ENCODE results near the gene DGKB.

Gene DGKB

DNA sequence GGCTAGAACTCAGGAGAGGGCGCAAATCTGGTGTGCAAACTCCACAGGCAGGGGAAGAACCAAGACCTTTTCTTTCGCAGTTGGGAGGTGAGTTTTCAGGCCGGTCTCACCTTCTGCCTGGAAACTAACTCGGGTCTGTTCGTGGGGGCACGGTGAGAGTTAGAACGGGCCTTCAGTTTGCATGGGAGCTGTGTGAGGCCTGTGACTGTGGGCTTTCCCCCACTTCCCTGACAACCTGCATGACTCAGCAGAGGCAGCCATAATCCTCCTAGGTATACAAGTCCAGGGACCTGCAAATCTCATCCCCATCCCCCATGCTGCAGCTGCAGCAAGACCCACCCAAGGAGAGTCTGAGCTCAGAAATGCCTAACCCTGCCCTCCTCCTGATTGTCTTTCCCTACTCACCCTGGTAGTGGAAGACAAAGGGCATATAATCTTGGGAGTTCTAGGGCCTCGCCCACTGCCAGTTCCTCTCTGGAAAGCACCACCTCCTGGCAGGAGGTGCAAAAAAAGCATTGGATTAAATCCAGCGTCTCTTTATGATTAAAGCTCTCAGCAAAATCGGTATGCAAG, 718.2 kb downstream of the DGKB start:
- DNase-seq, result no peak

- no peak for DNase-seq
Observed at GRCh38 chr7:14179781-14180180, 722.8 kb downstream of the DGKB start.

GRCh38 chr7:14177876-14178275, 724.7 kb downstream of the DGKB start:
- no peak for DNase-seq

DNA sequence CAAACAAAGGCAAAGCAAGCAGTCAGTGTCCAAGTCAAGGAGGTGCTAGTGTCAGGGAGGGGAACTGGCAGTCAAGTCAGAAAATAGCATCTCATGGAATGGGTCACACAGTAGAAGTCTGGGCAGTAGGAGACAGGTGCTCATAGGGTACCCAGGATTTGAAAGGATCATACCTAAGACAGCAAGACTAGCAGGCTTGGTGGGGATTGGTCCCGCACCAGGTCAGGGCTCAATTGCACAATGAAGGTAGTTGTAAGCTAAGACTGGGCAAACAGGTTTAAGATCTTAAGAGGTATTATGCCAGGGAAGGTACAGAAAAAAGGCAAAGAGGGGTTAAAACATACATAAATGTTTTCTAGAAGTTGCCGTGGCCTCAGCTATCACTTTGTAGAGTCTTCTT, 731.7 kb downstream of the DGKB start:
- DNase-seq, result no peak

DNA sequence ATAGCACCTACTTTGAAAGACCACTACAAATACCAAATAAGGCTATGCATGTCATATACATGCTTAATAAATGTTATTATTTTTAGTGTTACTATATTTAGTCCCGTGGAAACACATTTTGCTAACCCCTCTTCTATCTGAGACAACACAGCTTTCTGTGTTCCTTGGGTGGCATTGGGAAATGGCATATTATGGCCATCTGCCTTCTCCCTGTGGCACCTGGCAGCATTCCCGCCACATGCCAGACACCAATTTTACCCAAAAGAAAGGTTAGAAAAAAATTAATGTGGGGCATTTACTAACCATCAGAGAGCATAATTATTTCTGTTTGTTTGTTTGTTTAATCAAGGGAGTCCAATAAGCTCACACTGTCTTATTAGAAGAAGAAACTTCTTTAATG, 744.4 kb downstream of the DGKB start:
- DNase-seq, result no peak

DNA sequence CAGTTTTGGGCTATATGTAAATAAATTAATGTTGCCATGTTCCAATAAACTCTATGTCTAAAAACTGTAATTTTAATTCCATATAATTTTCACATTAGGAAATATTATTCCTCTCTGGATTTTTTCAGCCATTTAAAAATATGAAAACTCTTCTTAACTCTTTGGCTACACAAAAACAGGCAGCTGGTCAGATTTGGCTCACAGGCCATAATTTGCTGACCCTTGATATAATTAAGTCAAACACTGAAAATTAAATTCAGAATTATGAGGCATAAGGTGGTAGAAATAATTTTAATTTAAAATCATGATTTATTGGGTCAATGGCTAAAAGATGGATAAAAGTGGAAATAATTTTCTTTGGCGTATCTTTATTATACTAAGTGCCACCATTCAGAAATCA, 746.1 kb downstream of the DGKB start:
- no peak for DNase-seq

GRCh38 chr7:14148974-14149373, 753.6 kb downstream of the DGKB start:
- DNase-seq, result no peak

GRCh38 chr7:14147532-14147931, 755.0 kb downstream of the DGKB start:
- DNase-seq, result no peak

DNA sequence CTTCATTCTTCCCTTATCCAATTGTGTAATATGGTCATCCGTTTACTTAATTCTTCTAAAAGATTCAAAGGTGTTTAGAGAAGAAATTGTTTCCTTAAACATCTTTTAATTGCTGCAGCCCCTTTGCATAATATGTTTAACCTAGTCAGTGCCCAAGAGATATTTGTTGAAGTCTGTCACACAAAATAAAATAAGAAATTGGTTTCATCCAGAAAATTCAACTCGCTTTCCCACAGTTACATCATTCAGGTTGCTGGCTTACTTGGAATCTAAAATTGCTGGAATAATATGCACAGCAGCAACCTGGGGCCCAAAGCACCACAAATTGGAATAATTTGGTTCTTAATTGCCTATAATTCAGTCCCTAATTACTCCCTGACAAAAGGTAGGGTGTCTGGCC, 758.0 kb downstream of the DGKB start:
- DNase-seq, result no peak

DNA sequence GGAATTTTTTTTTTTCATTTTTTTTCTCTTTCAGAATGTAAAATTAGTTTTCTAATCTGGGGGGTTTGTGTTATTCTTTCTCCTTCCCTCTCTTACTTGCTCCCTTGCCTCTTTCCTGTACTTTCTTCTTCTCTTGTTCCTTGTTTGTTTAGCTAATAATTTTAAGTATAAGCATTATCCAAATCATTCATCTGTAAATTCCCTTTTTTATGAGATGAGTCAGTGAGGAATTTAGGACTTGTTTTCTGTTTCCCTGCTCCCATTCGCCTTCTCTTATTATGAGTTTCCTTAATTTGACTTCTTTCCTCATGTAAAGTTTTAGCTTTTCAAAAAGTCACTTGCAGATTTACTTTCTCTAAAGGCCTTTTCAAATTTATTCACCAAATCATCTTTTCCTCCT, 758.4 kb downstream of the DGKB start:
- DNase-seq, result no peak

GRCh38 chr7:14137676-14138075, 764.9 kb downstream of the DGKB start:
- no peak for DNase-seq

DNA sequence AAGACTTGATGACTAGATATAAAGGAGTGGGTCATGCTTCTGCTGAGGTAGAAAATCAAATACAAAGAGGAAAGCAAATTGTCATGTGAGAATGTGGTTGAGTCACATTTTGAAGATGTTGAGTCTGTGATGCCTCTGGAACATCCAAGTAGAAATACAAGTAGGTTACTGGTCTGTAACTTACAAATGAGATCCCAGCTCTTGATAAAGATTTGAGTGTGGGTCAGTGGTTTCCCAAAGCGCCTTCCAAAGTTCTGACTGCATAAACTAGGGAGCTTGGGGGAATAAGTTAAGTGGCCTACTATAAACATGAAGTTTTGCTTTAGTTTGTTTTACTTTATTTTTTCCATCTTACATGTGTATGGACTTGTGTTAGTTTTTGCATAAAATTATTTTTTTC, 768.8 kb downstream of the DGKB start:
- no peak for DNase-seq

- no peak for DNase-seq
Observed at GRCh38 chr7:14125998-14126397, 776.6 kb downstream of the DGKB start.

DNA sequence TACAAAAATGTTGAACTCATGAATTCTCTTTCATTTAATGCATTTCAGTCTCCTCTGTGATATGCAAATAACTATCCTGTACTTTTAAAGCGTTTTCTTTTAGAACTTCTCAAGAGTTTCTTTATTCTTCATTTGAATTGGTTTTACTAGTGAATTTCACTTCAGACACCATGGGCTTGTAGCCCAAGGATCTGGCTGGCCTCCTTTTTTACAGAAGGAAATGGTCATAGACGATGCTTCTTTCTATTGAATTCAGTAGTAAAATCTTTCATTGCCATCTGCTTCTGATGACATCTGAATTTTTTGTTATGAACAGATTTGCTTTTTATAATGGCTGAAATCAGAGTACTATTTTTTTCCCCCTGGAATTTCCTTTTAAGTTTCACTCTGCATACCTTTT, 777.8 kb downstream of the DGKB start:
- no peak for DNase-seq

- no peak for DNase-seq
Observed at GRCh38 chr7:14123923-14124322, 778.6 kb downstream of the DGKB start.

- no peak for DNase-seq
Observed at GRCh38 chr7:14115701-14116100, 786.9 kb downstream of the DGKB start.

GRCh38 chr7:14104861-14105260, 797.7 kb downstream of the DGKB start:
- DNase-seq, result no peak

DNA sequence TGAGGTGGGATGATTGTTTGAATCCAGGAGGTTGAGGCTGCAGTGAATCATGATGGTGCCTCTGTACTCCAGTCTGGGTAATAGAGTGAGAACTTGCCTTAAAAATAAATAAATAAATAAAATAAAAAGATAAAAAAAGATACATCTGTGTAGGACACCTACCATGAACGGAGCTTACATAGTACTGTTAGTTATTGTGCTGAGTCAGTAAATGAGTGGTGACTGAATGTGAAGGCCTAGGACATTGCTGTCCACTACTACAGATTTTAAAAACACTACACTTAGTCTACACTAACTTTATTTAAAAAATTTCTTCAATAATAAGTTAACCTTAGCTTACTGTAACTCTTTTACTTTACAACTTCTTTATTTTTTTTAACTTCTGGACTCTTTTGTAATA, 806.4 kb downstream of the DGKB start:
- DNase-seq, result no peak

DNA sequence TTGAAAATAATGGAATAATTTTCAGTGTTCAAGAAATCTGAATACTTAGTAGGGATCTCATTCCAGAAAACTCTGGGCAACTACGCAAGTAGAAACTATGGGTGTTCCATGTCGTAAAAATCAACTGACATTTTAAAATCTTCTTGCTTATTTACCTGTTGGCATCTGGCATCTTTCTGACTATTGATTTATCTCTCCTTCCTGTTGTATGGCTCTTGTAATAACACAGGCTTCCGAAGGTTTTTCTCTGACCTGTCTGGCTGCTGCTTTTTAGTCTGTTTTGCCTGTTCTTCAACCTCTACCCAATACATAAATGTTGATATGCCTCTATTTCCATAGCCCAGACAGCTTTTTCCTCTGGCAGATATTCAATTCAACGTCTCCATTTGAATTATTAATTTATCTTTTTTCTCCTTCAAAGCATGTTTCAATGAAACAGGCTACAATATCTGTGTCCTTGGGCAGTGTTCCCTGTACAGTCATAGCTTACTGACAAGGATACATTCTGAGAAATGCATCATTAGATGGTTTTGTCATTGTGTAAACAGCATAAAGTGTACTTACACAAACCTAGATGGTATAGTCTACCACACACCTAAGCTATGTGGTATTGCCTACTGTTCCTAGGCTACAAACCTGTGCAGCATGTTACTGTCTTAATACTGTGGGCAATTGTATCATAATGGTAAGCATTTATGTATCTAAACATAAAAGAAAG, 807.2 kb downstream of the DGKB start:
- no peak for DNase-seq
